H1 (cell line): Measurements from ENCODE around the gene NOTUM. TPM values are rescaled to one million over a fixed set of nuclear protein-coding genes. Genes with fewer than 3 reads are reported as not detected.

ENCODE experiments used
- CTBP2 ChIP-seq: IDR thresholded peaks from 2 replicates; pipeline ENCODE4 v1.7.0; 2011; ENCODE audit warnings: borderline replicate concordance, mild to moderate bottlenecking, moderate library complexity, mixed read lengths, low read length; ENCODE audit not compliant: insufficient read depth, insufficient read length
- RAD21 ChIP-seq, 2 experiments: IDR thresholded peaks in 1 of 2; conservative IDR thresholded peaks in 1 of 2; 2 replicates each; pipeline ENCODE4 v1.6.1; 2011; ENCODE audit warnings: low read depth in 2 of 2, low read length in 2 of 2, improper control_type of control experiment in 1 of 2, inconsistent platforms in 1 of 2, mild to moderate bottlenecking in 1 of 2, moderate library complexity in 1 of 2
- RFX5 ChIP-seq: IDR thresholded peaks from 2 replicates; pipeline ENCODE4 v1.6.1; 2011; ENCODE audit warnings: low read depth, low read length, improper control_type of control experiment, borderline replicate concordance
- polyA plus RNA-seq, 7 experiments: library from polyadenylated mRNA; depleted of rRNA in 3 of 7; stranded (reverse) in 5 of 7; unstranded in 2 of 7; fragments of >200 nt in 5 of 7; fragments of 200-250 nt in 2 of 7; gene quantifications; 1 replicate in 5 of 7; 2 replicates in 1 of 7; 4 replicates in 1 of 7; pipeline versions ENCODE4 v1.2.1 to v1.2.3, GENCODE V29; 2011 to 2013; ENCODE audit warnings: missing spikeins in 2 of 7, mixed read lengths in 2 of 7
- total RNA-seq: library from RNA; stranded (reverse); fragmentation: NEBNext Ultra II Directional; extraction: Animal tissue kit (Norgen Biotek cat#: 25700); gene quantifications from 2 replicates; pipeline ENCODE4 v1.2.1, GENCODE V29; 2021
- TF ChIP-seq, protein P1 (sequence below): fragments of 300-600 bp; sonication (generic); IDR thresholded peaks from 2 replicates; pipeline ENCODE4 v1.7.1; 2012; ENCODE audit warnings: low read length, moderate library complexity, mild to moderate bottlenecking, inconsistent platforms; ENCODE audit not compliant: insufficient replicate concordance
- TF ChIP-seq, protein P2 (sequence below): IDR thresholded peaks from 2 replicates; pipeline ENCODE4 v1.6.1; 2011; ENCODE audit warnings: low read length, improper control_type of control experiment

Gene NOTUM
- total and polyA plus RNA-seq, 2 of the 8 experiments (the other 6 are each of a cell fraction or from before 2014, with no cell fraction given), result 0.45 to 0.76 TPM

DNA sequence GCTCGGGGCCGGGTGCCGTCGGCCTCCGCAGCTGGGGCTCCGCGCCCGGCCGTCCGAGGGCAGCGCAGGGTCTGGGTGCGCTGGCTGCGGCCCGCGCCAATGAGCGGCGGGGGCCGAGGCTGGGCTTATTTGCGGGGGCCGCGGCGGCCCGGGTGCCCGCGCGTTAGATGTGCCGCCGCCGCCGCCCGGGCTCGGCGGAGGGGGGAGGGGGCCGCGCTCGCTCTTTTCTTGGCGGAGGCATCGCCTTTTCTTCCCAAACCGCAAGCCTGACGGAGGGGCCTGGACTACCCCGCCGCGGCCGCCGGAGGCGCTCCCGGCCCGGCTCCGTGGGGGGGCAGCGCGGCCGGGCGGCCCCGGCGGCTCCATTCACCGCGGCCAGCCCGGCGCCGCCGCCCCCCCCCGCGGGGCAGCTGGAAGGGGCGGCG is at the start of gene NOTUM (continued):
- TF ChIP-seq, protein P1, sequence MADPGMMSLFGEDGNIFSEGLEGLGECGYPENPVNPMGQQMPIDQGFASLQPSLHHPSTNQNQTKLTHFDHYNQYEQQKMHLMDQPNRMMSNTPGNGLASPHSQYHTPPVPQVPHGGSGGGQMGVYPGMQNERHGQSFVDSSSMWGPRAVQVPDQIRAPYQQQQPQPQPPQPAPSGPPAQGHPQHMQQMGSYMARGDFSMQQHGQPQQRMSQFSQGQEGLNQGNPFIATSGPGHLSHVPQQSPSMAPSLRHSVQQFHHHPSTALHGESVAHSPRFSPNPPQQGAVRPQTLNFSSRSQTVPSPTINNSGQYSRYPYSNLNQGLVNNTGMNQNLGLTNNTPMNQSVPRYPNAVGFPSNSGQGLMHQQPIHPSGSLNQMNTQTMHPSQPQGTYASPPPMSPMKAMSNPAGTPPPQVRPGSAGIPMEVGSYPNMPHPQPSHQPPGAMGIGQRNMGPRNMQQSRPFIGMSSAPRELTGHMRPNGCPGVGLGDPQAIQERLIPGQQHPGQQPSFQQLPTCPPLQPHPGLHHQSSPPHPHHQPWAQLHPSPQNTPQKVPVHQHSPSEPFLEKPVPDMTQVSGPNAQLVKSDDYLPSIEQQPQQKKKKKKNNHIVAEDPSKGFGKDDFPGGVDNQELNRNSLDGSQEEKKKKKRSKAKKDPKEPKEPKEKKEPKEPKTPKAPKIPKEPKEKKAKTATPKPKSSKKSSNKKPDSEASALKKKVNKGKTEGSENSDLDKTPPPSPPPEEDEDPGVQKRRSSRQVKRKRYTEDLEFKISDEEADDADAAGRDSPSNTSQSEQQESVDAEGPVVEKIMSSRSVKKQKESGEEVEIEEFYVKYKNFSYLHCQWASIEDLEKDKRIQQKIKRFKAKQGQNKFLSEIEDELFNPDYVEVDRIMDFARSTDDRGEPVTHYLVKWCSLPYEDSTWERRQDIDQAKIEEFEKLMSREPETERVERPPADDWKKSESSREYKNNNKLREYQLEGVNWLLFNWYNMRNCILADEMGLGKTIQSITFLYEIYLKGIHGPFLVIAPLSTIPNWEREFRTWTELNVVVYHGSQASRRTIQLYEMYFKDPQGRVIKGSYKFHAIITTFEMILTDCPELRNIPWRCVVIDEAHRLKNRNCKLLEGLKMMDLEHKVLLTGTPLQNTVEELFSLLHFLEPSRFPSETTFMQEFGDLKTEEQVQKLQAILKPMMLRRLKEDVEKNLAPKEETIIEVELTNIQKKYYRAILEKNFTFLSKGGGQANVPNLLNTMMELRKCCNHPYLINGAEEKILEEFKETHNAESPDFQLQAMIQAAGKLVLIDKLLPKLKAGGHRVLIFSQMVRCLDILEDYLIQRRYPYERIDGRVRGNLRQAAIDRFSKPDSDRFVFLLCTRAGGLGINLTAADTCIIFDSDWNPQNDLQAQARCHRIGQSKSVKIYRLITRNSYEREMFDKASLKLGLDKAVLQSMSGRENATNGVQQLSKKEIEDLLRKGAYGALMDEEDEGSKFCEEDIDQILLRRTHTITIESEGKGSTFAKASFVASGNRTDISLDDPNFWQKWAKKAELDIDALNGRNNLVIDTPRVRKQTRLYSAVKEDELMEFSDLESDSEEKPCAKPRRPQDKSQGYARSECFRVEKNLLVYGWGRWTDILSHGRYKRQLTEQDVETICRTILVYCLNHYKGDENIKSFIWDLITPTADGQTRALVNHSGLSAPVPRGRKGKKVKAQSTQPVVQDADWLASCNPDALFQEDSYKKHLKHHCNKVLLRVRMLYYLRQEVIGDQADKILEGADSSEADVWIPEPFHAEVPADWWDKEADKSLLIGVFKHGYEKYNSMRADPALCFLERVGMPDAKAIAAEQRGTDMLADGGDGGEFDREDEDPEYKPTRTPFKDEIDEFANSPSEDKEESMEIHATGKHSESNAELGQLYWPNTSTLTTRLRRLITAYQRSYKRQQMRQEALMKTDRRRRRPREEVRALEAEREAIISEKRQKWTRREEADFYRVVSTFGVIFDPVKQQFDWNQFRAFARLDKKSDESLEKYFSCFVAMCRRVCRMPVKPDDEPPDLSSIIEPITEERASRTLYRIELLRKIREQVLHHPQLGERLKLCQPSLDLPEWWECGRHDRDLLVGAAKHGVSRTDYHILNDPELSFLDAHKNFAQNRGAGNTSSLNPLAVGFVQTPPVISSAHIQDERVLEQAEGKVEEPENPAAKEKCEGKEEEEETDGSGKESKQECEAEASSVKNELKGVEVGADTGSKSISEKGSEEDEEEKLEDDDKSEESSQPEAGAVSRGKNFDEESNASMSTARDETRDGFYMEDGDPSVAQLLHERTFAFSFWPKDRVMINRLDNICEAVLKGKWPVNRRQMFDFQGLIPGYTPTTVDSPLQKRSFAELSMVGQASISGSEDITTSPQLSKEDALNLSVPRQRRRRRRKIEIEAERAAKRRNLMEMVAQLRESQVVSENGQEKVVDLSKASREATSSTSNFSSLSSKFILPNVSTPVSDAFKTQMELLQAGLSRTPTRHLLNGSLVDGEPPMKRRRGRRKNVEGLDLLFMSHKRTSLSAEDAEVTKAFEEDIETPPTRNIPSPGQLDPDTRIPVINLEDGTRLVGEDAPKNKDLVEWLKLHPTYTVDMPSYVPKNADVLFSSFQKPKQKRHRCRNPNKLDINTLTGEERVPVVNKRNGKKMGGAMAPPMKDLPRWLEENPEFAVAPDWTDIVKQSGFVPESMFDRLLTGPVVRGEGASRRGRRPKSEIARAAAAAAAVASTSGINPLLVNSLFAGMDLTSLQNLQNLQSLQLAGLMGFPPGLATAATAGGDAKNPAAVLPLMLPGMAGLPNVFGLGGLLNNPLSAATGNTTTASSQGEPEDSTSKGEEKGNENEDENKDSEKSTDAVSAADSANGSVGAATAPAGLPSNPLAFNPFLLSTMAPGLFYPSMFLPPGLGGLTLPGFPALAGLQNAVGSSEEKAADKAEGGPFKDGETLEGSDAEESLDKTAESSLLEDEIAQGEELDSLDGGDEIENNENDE, result no peak
- TF ChIP-seq, protein P2, sequence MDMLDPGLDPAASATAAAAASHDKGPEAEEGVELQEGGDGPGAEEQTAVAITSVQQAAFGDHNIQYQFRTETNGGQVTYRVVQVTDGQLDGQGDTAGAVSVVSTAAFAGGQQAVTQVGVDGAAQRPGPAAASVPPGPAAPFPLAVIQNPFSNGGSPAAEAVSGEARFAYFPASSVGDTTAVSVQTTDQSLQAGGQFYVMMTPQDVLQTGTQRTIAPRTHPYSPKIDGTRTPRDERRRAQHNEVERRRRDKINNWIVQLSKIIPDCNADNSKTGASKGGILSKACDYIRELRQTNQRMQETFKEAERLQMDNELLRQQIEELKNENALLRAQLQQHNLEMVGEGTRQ, result no peak
- TF ChIP-seq RFX5, result no peak
- peak in 1 of 2 experiments; percentile 29; a peak in 2 of 4 replicates for TF ChIP-seq RAD21 (IDR thresholded peaks at IDR 0.05 in 1 of 2, conservative IDR thresholded peaks at IDR 0.05 in 1 of 2; ENCODE audit: low read depth in 2 of 2, low read length in 2 of 2)
- TF ChIP-seq CTBP2, result no peak
